HG02885 (cell line): ENCODE measurements around the gene RFX3.

Source experiments
- ATAC-seq: cut with Tn5 transposase; IDR thresholded peaks from one replicate; pipeline ENCODE4 v1.9.1; 2021; ENCODE audit warnings: mild to moderate bottlenecking; ENCODE audit not compliant: unreplicated experiment, poor library complexity

RFX3 gene

GRCh38 chr9:3479514-3480352 is 46.1 kb downstream of the RFX3 start:
- ATAC-seq, result peak; percentile 46

DNA sequence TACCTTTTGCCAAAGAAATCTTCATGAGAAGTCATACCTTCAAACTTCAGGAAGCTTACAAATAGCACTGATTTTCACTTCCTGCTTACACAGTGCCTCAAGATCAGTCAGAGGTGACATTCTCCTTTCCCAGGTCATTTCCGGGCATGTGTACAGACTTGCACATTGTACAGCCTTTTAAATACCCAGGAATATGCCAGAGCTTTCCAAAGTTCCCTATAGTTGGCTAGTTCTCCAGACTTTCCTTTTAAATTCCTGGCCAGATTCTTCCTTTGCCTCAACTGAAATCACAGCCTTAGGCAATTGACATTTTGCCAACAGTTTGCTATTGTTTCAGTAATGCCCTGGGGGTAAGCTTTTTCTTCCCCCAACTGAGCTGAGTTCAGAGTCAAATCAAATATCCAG is 47.2 kb downstream of the RFX3 start:
- peak; percentile 52 for ATAC-seq

DNA sequence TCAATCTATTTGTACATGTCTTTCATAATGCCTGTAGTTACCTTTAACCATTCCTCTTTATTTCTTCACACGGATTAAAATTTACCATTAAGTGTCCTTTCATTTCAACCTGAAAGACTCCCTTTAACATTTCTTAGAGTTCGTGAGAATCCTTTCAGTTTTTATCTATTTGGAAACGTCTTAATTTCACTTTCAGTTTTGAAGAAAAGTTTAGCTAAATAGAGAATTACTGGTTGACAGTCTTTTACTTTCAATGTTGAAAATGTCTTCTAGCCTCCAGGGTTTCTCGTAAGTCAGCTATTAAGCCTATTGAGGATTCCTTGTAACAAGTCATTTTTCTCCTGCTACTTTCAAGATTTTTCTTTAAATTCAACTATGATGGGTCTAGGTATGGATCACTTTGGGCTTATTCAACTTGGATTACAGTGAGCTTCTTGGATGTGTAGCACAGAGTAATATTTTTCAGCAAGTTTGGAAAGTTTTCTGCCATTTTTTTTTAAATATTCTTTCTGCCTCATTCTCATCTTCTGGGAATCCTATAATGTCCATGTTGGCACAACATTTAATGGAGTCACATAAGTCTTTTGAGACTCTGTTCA is 48.5 kb downstream of the RFX3 start:
- peak; percentile 21 for ATAC-seq

- peak; percentile 29 for ATAC-seq
Observed at GRCh38 chr9:3475300-3476020, 50.3 kb downstream of the RFX3 start.

DNA sequence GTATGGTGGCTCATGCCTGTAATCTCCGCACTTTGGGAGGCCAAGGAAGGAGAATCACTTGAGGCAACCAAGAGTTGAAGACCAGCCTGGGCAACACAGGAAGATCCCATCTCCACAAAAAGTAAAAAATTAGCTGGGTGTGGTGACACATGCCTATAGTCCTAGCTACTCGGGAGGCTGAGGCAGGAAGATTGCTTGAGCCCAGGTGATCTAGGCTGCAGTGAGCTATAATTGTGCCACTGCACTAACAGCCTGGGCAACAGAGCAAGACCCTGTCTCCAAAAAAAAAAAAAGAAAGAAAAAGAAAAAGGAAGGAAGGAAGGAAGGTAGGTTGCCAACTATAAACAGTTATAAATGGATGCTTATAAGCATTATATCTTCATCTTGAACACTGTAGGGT is 51.0 kb downstream of the RFX3 start:
- no peak for ATAC-seq

- peak; percentile 44 for ATAC-seq
Observed at GRCh38 chr9:3473405-3473804, 52.4 kb downstream of the RFX3 start.

- ATAC-seq, result no peak
Observed at GRCh38 chr9:3471883-3472282, 53.9 kb downstream of the RFX3 start.

DNA sequence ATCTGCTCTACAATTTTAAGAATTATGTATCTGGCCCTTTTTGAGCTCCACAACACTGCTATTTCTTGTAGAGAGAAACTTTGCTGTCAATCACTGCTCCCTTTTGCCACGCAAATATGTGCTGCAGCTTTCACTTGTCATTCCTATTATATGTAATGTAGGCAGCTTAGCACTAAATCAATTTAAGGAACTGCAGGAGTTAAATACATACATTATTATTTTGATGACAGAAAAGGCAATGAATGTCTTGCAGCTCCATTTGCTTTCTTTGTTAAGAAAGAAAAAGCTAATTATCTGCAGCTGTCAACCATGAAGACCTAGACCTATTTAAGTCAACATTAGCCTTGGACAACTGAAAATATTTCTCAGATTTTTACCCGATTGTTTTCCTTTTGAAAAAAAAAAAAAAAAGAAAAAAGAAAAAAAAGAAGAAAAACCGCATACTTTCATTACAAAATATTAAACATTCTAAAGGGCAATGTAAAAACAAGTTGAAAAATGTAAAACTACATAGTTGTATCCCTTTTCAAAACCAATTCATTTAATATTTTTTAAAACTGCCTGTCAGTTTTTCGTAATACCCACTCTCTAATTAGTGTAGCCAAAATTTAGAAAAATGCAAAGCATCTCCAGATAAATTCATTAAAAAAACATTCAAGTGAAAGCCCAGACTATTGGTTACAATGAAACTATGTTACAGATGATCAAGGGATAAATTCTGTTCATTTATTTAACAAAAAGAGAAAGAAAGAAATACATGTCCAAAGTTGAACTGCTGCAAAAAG is 57.2 kb downstream of the RFX3 start:
- no peak for ATAC-seq

GRCh38 chr9:3467593-3468219 is 58.1 kb downstream of the RFX3 start:
- peak; percentile 99 for ATAC-seq

DNA sequence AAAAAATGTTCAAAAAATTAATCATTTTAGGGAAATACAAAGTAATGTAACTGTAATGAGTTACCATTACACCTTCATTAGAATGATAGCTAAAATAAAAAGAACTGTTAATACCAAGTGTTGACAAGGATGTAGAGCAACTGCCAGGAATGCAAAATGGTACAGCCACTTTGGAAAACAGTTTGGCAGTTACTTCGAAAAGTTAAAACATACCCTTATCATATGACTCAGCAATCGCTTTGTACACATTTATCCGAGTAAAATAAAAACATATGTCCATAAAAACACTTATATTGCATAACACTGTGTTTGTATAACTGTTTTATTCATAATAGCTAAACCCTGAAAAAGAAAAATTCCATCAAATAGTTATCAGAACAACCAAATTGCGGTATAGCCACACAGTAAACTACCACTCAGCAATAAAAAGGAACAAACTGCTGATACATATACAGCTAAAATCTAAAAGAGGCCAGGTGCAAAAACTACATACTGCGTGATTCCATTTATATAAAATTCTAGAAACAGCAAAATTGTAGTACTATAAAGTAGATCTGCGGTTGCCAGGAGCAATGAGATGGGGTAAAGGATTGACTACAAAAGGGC is 61.7 kb downstream of the RFX3 start:
- ATAC-seq, result no peak

DNA sequence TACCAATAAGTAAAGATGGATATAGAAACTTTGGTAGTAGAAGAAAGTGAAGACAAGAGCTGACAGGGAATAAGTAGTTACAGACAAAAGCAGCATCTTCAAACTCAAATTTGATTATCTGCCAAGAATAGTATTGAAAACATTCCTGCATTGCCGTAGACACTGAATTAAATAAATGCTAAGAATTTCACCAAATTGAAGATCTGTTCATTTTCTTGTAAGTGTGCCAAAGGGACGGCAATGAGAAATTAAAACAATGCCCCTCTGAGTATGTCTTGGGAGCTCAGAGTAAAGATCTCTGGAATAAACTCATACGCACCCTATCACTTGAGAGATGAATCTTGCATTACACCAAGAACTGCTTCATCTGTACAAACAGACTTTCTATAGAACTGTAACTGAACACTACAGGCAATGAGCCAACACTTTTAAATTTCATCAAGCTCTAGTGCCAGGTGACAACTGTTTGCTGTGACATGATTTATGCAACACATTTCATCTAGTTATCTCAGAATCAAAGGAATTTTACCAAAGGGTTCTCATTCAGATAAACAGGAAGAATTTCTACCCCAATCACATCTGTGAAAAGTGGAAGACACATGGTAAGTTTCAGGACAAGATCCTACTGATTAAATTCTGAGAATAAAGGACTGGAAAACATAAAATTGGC is 66.9 kb downstream of the RFX3 start:
- no peak for ATAC-seq

DNA sequence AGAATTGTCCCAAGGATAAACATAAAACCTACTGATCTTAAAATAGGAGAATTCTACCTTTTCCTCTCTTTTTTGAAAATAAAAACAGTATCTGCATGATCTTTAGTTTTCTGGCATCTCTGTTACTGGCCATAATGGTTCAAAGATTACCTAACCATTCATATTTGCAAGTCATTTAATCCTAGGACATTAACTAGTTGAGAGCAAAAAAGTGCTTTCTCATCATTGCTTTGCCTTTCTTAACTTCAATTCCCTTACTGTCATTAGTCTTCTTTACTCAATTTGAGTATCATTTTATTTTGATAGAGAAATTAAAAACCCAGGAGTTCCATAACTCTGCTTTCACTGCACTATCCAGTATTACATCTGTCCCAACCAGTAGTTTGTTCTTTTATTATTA is 68.6 kb downstream of the RFX3 start:
- ATAC-seq, result no peak

DNA sequence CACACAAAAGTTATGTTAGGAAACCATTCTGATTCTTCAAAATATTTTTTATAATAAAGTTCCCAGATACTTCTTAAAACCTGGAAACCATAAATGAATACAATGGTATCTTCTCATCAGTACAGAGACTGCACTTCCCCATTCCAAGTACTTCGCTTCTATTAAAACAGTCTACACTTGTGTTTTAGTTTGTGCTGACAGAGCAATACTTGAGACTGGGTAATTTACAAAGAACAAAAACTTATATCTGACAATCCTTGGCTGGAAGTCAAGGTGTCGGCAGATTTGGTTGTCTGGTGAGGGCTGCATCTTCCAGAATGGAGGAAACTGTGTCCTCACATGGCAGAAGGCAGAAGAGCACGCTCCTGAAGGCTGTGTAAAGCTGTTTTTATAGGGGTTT is 70.1 kb downstream of the RFX3 start:
- no peak for ATAC-seq

DNA sequence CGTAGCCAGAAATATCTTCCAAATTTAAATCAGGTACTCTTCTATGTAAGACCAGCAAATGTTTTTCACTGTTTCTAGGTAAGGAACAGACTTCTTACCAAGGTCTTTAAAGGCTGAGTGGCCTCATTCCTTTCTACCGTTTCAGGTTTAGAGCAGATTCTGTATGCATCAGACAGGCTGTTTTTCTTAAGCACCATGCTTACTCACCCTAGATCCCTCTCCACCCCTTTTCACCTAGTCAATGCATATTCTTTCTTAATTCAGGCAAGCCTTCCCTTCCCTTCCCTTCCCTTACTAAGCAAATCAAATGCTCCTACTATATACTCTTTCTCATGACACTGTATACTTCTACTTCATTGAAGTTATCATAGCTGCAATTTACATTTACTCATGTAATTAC is 70.7 kb downstream of the RFX3 start:
- ATAC-seq, result no peak

DNA sequence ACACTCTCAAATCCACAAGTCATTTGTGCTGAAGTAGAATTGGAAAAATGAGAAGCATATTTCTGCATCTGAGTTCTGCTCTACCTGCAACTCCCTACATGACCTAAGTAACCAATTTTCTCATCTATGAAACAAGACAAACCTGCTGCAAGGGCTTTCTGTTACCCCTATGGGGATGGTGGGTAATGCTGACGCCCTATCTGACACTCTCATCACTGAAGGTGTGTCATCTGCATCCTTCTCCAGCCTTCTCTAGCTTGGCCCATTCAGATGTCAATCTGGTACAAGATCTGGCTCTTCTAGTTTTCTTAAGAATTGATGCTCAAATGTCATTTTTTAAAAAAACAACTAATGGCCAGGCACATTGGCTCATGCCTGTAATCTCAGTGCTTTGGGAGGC is 73.8 kb downstream of the RFX3 start:
- ATAC-seq, result no peak

DNA sequence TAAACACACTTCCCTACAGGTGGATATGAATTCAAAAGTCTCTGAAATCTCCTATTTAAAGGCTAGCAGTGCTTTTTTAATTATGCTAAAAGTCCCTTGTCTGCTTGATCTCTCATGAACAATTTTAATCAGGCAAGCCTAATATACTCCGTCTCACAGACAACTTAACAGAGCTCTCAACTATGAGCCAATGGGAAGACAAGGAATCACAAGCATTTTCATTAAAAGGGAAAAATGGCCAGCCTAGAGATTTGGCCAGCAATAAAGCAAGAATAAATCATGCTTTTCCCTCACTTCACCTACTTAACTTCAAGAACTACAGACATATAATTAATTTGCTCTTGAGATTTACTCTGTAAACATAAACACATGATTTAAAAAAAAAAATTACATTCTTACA is 78.0 kb downstream of the RFX3 start:
- no peak for ATAC-seq

- no peak for ATAC-seq
Observed at GRCh38 chr9:3447143-3447542, 78.7 kb downstream of the RFX3 start.

DNA sequence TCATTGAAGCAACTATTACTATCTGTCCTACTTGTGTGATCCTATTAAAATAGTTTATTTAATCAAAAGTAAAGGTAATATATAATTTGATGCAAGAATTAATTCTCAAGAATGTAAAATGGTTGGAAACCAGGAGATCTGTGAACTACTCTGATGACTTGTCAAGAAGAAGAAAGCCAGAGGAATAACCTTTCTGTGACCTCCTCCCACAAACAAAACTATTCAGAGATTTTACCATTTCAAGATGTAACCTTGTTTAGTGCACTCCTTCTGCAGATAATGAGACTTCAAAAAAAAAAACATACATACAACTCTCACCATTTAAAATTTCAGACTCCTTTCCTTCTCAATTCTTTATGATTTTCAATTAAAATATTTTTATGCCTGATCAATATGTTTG is 79.5 kb downstream of the RFX3 start:
- ATAC-seq, result no peak

DNA sequence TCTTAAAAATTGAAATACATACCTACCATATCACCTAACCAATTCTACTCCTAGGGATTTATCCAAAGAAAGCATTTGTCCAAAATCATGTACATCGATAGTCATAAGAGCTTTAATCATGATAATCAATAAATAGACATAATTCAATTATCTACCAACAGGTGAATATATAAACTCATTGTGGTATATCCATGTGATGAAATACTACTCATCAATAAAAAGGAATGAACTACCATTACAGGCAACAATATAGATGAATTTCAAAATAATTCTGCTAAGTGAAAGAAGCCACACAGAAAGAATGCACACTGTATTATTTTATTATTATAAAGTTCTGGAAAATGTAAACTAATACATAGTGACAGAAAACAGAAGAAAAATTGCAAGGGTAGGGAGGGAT is 81.8 kb downstream of the RFX3 start:
- ATAC-seq, result no peak
